DOHH2 (cell line): Measurements from ENCODE around the gene CEP131.

Experiments
- H3F3A ChIP-seq: fragments of 200-600 bp; sonication (generic), shearing (Covaris generic); 2 replicates; pipeline ENCODE4 v1.6.0; 2016; ENCODE audit warnings: antibody characterized with exemption, mild to moderate bottlenecking; ENCODE audit not compliant: control insufficient read depth, insufficient read depth
- H3K27ac ChIP-seq: fragments of 200-600 bp; sonication (generic); 2 replicates; pipeline ENCODE4 v1.5.1; 2014; ENCODE audit warnings: low read depth, mild to moderate bottlenecking, low read length, moderate library complexity
- H3K27me3 ChIP-seq: fragments of 200-600 bp; sonication (generic); 2 replicates; pipeline ENCODE4 v1.6.1; 2014; ENCODE audit warnings: mild to moderate bottlenecking, low read length, mixed read lengths; ENCODE audit not compliant: control insufficient read depth
- H3K36me3 ChIP-seq: fragments of 200-600 bp; sonication (generic); 2 replicates; pipeline ENCODE4 v1.6.1; 2014; ENCODE audit warnings: mild to moderate bottlenecking, low read length, moderate library complexity, mixed read lengths; ENCODE audit not compliant: control insufficient read depth
- H3K4me1 ChIP-seq: fragments of 200-600 bp; sonication (generic); 2 replicates; pipeline ENCODE4 v1.6.1; 2014; ENCODE audit warnings: mild to moderate bottlenecking, low read length, mixed read lengths; ENCODE audit not compliant: control insufficient read depth
- H3K4me2 ChIP-seq: fragments of 200-600 bp; sonication (generic); 2 replicates; pipeline ENCODE4 v1.6.0; 2014; ENCODE audit warnings: mild to moderate bottlenecking, low read length, moderate library complexity
- H3K4me3 ChIP-seq: fragments of 200-600 bp; sonication (generic); 2 replicates; pipeline ENCODE4 v1.5.1; 2014; ENCODE audit warnings: mild to moderate bottlenecking, low read length, mixed read lengths
- H3K79me2 ChIP-seq: fragments of 200-600 bp; sonication (generic); 2 replicates; pipeline ENCODE4 v1.6.1; 2014; ENCODE audit warnings: mild to moderate bottlenecking, low read length, mixed read lengths; ENCODE audit not compliant: control insufficient read depth
- H3K9me2 ChIP-seq: fragments of 200-600 bp; sonication (generic); replicated peaks from 2 replicates; pipeline ENCODE4 v1.6.1; 2014; ENCODE audit warnings: mild to moderate bottlenecking, low read length, mixed read lengths; ENCODE audit not compliant: control insufficient read depth
- H3K9me3 ChIP-seq: fragments of 200-600 bp; sonication (generic); 2 replicates; pipeline ENCODE4 v1.6.1; 2014; ENCODE audit warnings: antibody characterized with exemption, low read length, mixed read lengths; ENCODE audit not compliant: control insufficient read depth, insufficient read depth
- H4K20me1 ChIP-seq: fragments of 200-600 bp; sonication (generic); 2 replicates; pipeline ENCODE4 v1.6.0; 2014; ENCODE audit warnings: low read depth, mild to moderate bottlenecking, antibody characterized with exemption, low read length, moderate library complexity; ENCODE audit not compliant: control insufficient read depth, insufficient read depth
- EZH2phosphoT487 ChIP-seq: fragments of 200-600 bp; sonication (generic); IDR thresholded peaks from 2 replicates; pipeline ENCODE4 v1.6.1; 2017; ENCODE audit warnings: borderline replicate concordance, mild to moderate bottlenecking, antibody characterized with exemption, low read length, moderate library complexity, mixed read lengths
- TF ChIP-seq, protein P1 (sequence below): fragments of 200-600 bp; sonication (generic); IDR thresholded peaks from one replicate; pipeline ENCODE4 v1.5.1; 2014; ENCODE audit warnings: antibody characterized with exemption, mild to moderate bottlenecking, low read depth, low read length; ENCODE audit not compliant: poor library complexity, severe bottlenecking

Gene CEP131

DNA sequence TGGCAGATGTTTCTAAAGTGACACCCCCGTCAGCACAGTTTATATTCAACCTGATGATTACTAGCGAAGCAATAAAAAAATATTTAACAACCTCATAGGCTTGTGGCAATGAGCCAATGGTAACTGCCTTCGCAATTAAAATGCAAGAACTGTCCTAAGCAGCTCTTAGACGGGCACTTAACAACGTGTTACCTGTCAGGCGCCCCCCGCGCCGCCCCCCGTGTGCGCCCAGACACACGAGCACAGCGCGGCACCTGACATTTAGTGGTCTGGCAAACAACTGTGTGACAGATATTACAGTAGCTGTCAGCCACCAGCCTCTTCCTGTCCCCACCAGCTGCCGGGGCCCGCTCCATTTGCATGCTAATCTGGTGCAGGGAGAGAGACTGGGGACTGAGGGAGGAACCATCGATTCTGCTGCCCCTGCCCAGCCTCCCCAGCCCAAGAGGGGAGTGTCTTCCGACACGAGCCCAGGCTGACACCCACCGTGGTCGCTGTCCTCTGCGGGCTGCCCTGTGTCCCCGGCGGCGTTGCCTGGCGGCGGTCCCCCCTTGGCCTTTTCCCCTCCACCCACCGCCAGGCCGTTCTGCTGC lies 29.0 kb upstream of the CEP131 start:
- Histone ChIP-seq H3K27me3 (no peaks in the 10 kb centered on the region), H3K36me3 (peaks cover 31% of the 10 kb centered on the region), H3K4me1 (peaks cover 39% of the 10 kb centered on the region), H3F3A (peaks cover 7% of the 10 kb centered on the region), H4K20me1 (0 out of 2 replicates have a peak, but pooled peaks cover 4% of the 10 kb centered on the region), H3K4me3 (peak overlapping the region; percentile 49), H3K9me2 (no peaks in the 10 kb centered on the region), H3K79me2 (peaks cover 3% of the 10 kb centered on the region; the same call in 1 of the 2 replicates), H3K9me3 (peaks cover 6% of the 10 kb centered on the region), H3K27ac (peak overlapping the region; percentile 83), H3K4me2 (peak overlapping the region; percentile 81)
- TF ChIP-seq, protein P1, sequence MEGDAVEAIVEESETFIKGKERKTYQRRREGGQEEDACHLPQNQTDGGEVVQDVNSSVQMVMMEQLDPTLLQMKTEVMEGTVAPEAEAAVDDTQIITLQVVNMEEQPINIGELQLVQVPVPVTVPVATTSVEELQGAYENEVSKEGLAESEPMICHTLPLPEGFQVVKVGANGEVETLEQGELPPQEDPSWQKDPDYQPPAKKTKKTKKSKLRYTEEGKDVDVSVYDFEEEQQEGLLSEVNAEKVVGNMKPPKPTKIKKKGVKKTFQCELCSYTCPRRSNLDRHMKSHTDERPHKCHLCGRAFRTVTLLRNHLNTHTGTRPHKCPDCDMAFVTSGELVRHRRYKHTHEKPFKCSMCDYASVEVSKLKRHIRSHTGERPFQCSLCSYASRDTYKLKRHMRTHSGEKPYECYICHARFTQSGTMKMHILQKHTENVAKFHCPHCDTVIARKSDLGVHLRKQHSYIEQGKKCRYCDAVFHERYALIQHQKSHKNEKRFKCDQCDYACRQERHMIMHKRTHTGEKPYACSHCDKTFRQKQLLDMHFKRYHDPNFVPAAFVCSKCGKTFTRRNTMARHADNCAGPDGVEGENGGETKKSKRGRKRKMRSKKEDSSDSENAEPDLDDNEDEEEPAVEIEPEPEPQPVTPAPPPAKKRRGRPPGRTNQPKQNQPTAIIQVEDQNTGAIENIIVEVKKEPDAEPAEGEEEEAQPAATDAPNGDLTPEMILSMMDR = no peak
- no peak for TF ChIP-seq EZH2phosphoT487

DNA sequence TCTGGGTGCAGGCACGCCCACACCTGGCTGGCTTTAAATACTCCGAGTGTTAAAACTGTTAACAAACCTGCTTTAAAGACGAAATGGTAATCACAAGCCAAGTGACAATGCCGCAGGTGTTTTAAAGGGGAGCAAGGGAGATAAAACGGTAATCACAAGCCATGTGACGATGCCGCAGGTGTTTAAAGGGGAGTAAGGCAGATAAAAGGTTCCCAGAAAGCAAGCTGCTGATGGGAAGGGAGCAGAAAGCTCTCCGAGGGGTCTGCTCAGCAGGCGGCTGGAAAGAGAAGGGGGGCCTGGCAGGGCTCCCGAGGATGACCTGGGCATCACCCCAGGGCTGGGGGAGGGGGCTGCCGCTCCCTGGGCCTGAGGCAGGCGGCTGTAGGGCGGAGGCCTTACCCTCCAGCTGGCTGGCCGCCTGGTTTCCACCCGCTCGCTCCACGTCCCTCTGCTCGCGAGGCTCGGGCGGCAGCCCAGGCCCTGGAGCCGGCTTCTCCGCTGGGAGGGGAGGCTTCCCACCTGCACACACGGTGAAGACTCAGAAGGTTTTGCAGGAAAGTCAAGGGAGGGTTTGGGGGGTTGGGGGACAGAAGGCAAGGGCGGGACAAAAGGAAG lies 28.4 kb upstream of the CEP131 start:
- H3K27ac ChIP-seq = peak overlapping the region; percentile 83
- peak overlapping the region; percentile 49 for H3K4me3 ChIP-seq
- H3K9me2 ChIP-seq = no peaks in the 10 kb centered on the region
- TF ChIP-seq, protein P1 = no peak
- TF ChIP-seq EZH2phosphoT487 = no peak
- H3K36me3 ChIP-seq = peaks cover 31% of the 10 kb centered on the region
- H3K79me2 ChIP-seq = peaks cover 3% of the 10 kb centered on the region; the same call in 1 of the 2 replicates
- H3K4me2 ChIP-seq = peak overlapping the region; percentile 81
- H3K4me1 ChIP-seq = peaks cover 39% of the 10 kb centered on the region
- 0 out of 2 replicates have a peak, but pooled peaks cover 4% of the 10 kb centered on the region for H4K20me1 ChIP-seq
- peaks cover 7% of the 10 kb centered on the region for H3F3A ChIP-seq
- H3K27me3 ChIP-seq = no peaks in the 10 kb centered on the region
- peaks cover 6% of the 10 kb centered on the region for H3K9me3 ChIP-seq

DNA sequence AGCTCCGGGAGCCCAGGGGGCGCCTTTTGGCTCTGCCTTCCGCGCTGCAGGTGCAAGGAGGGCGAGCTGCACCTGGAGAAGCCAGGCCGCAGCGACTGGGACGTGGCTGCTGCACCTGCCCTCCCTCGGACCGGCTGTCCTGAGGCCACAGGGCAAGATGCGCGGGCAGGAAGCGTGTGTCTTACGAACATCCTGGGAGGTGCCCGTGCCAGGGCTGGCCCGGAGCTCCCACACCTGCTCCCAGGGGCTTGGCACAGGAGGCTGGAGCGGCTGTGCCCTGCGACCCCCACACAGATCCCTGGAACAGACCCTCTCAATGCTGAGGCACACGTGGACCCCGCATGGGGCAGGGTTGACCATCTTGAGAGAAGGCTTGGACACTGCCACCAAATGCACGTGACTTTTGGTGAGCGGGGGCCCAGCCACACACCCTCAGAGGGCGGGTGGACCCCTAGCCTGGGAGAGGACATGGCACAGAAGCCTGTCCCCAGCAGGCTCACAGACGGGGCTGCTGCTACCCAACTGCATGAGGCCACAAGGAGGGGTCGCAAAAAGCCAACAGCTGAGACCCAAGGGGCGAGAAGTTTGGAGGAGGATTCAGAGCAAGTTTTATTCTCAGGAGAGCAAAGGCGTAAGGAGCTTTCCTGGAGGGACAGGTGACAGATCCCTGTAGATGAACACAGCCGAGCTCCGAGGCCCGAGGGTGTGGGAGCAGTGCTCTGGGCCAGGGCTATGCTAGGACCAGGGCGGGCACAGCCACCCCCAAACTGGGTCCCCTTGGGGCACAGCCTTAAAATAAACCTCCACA lies 27.7 kb upstream of the CEP131 start:
- Histone ChIP-seq H3K27ac (peak overlapping the region; percentile 83), H3K9me2 (no peaks in the 10 kb centered on the region), H4K20me1 (0 out of 2 replicates have a peak, but pooled peaks cover 4% of the 10 kb centered on the region), H3K4me3 (peak overlapping the region; percentile 49), H3K79me2 (peaks cover 3% of the 10 kb centered on the region; the same call in 1 of the 2 replicates), H3K4me2 (peak overlapping the region; percentile 81), H3K27me3 (no peaks in the 10 kb centered on the region), H3K9me3 (peaks cover 6% of the 10 kb centered on the region), H3K4me1 (peaks cover 43% of the 10 kb centered on the region), H3K36me3 (peaks cover 31% of the 10 kb centered on the region), H3F3A (peaks cover 7% of the 10 kb centered on the region)
- no peak for TF ChIP-seq EZH2phosphoT487
- TF ChIP-seq, protein P1 = no peak
